IMR-90 (cell line): Measurements from ENCODE around the gene TNRC6B. TPM values are rescaled to one million over a fixed set of nuclear protein-coding genes. Genes with fewer than 3 reads are reported as not detected.

Source experiments
- ATAC-seq: fragments of 200-7000 bp; cut with Tn5 transposase; 2 replicates; pipeline ENCODE4 v1.9.1; 2020; ENCODE audit warnings: low read depth, mild to moderate bottlenecking, moderate library complexity
- BruUV-seq: library from RNA; stranded (reverse); fragments of 400-500 nt; replicated peaks from 2 replicates; lab custom pipeline; 2021; lab: Mats Ljungman, UMichigan
- CTCF ChIA-PET: fragments of 300-600 bp; formaldehyde crosslinking; extraction: SDS; loops from one replicate; lab custom pipeline; 2021; ENCODE audit warnings: antibody characterized with exemption; lab: Yijun Ruan, JAX
- POLR2A ChIA-PET: fragments of 300-600 bp; sonication (Branson Sonifier 250); formaldehyde crosslinking; loops from one replicate; lab custom pipeline; 2022; ENCODE audit warnings: antibody characterized with exemption; ENCODE audit not compliant: unreplicated experiment; lab: Charles Lee
- DNase-seq: peaks from one replicate; pipeline ENCODE4 v3.0.0; 2013
- H2AFZ ChIP-seq: replicated peaks from 2 replicates; pipeline ENCODE3; 2013; ENCODE audit warnings: low read length, mild to moderate bottlenecking; ENCODE audit not compliant: poor library complexity
- H2AK5ac ChIP-seq: 2 replicates; pipeline ENCODE4 v1.6.1; 2013; ENCODE audit warnings: low read depth, low read length, inconsistent platforms
- H2AK9ac ChIP-seq: replicated peaks from 2 replicates; pipeline ENCODE3; 2013; ENCODE audit warnings: mild to moderate bottlenecking, low read depth, low read length, moderate library complexity; ENCODE audit not compliant: poor library complexity
- H2BK120ac ChIP-seq: 2 replicates; pipeline ENCODE4 v1.6.1; 2013; ENCODE audit warnings: low read depth, low read length, inconsistent platforms
- H2BK15ac ChIP-seq: 3 replicates; pipeline ENCODE4 v1.6.1; 2013; ENCODE audit warnings: low read depth, low read length, inconsistent platforms
- H2BK20ac ChIP-seq: 2 replicates; pipeline ENCODE4 v1.6.1; 2013; ENCODE audit warnings: low read depth, mild to moderate bottlenecking, inconsistent platforms, low read length, moderate library complexity
- H2BK5ac ChIP-seq: 2 replicates; pipeline ENCODE4 v1.6.1; 2013; ENCODE audit warnings: mild to moderate bottlenecking, low read depth, low read length, inconsistent platforms; ENCODE audit not compliant: poor library complexity, severe bottlenecking
- H3K14ac ChIP-seq: replicated peaks from 2 replicates; pipeline ENCODE4 v1.6.1; 2013; ENCODE audit warnings: low read depth, low read length, inconsistent platforms
- H3K18ac ChIP-seq: 2 replicates; pipeline ENCODE4 v1.6.1; 2013; ENCODE audit warnings: low read depth, low read length, control low read depth
- H3K23ac ChIP-seq: 2 replicates; pipeline ENCODE4 v1.6.1; 2013; ENCODE audit warnings: low read depth, low read length, inconsistent platforms
- H3K27ac ChIP-seq: 2 replicates; pipeline ENCODE4 v1.5.1; 2013; ENCODE audit warnings: mild to moderate bottlenecking, control low read depth, low read length; ENCODE audit not compliant: insufficient read depth
- H3K27me3 ChIP-seq: 2 replicates; pipeline ENCODE4 v1.6.1; 2013; ENCODE audit warnings: low read length; ENCODE audit not compliant: control insufficient read depth, insufficient read depth
- H3K36me3 ChIP-seq: 2 replicates; pipeline ENCODE4 v1.6.1; 2013; ENCODE audit warnings: low read length, mixed read lengths; ENCODE audit not compliant: control insufficient read depth, insufficient read depth
- H3K4ac ChIP-seq: 2 replicates; pipeline ENCODE4 v1.6.1; 2013; ENCODE audit warnings: low read depth, low read length, inconsistent platforms
- H3K4me1 ChIP-seq: 2 replicates; pipeline ENCODE4 v1.6.1; 2013; ENCODE audit warnings: low read length, mixed read lengths; ENCODE audit not compliant: control insufficient read depth, insufficient read depth
- H3K4me2 ChIP-seq: 2 replicates; pipeline ENCODE4 v1.6.1; 2013; ENCODE audit warnings: low read depth, mild to moderate bottlenecking, control low read depth, low read length, moderate library complexity
- H3K4me3 ChIP-seq: 2 replicates; pipeline ENCODE4 v1.5.1; 2013; ENCODE audit warnings: low read depth, mild to moderate bottlenecking, control low read depth, low read length, moderate library complexity; ENCODE audit not compliant: insufficient read depth
- H3K56ac ChIP-seq: 2 replicates; pipeline ENCODE4 v1.6.1; 2013; ENCODE audit warnings: low read length, inconsistent platforms; ENCODE audit not compliant: insufficient read depth; ENCODE audit errors: extremely low read depth
- H3K79me1 ChIP-seq, 2 experiments: 2 replicates each; pipeline ENCODE4 v1.6.1; 2013; ENCODE audit warnings: low read length in 2 of 2, inconsistent platforms in 1 of 2, low read depth in 1 of 2
- H3K9ac ChIP-seq: 2 replicates; pipeline ENCODE4 v1.6.1; 2013; ENCODE audit warnings: low read depth, low read length, control low read depth
- H3K9me1 ChIP-seq: 2 replicates; pipeline ENCODE4 v1.6.1; 2013; ENCODE audit warnings: low read length, inconsistent platforms; ENCODE audit not compliant: insufficient read depth
- H3K9me3 ChIP-seq: 2 replicates; pipeline ENCODE4 v1.6.1; 2013; ENCODE audit warnings: low read length; ENCODE audit not compliant: control insufficient read depth, insufficient read depth
- H4K20me1 ChIP-seq: 2 replicates; pipeline ENCODE4 v1.6.1; 2013; ENCODE audit warnings: low read length, inconsistent platforms; ENCODE audit not compliant: insufficient read depth
- H4K5ac ChIP-seq: 2 replicates; pipeline ENCODE4 v1.6.1; 2013; ENCODE audit warnings: mild to moderate bottlenecking, low read depth, low read length, control low read depth
- H4K8ac ChIP-seq, 2 experiments: 2 replicates each; pipeline ENCODE4 v1.6.1; 2013; ENCODE audit warnings: low read depth in 2 of 2, low read length in 2 of 2, control low read depth in 1 of 2, inconsistent platforms in 1 of 2
- H4K91ac ChIP-seq: 2 replicates; pipeline ENCODE4 v1.6.1; 2013; ENCODE audit warnings: low read depth, low read length, inconsistent platforms; ENCODE audit not compliant: insufficient read depth
- BHLHE40 ChIP-seq: fragments of 150-350 bp; IDR thresholded peaks from 2 replicates; pipeline ENCODE4 v1.6.1; 2016; ENCODE audit warnings: mild to moderate bottlenecking, low read depth, low read length
- CEBPB ChIP-seq: IDR thresholded peaks from 2 replicates; pipeline ENCODE4 v1.6.1; 2012; ENCODE audit warnings: low read depth, low read length, improper control_type of control experiment
- CHD1 ChIP-seq: IDR thresholded peaks from 2 replicates; pipeline ENCODE4 v1.6.1; 2012; ENCODE audit warnings: low read depth, low read length, improper control_type of control experiment
- ELK1 ChIP-seq: fragments of 150-350 bp; IDR thresholded peaks from 2 replicates; pipeline ENCODE4 v1.6.1; 2016; ENCODE audit warnings: low read depth, mild to moderate bottlenecking, low read length, moderate library complexity, borderline replicate concordance
- FOS ChIP-seq: fragments of 150-350 bp; IDR thresholded peaks from 2 replicates; pipeline ENCODE4 v1.6.1; 2016; ENCODE audit warnings: low read depth, low read length
- MAFK ChIP-seq: IDR thresholded peaks from 2 replicates; pipeline ENCODE4 v1.6.1; 2012; ENCODE audit warnings: low read depth, low read length, improper control_type of control experiment
- MXI1 ChIP-seq: IDR thresholded peaks from 2 replicates; pipeline ENCODE4 v1.6.1; 2012; ENCODE audit warnings: low read depth, mild to moderate bottlenecking, low read length, moderate library complexity, borderline replicate concordance
- NFE2L2 ChIP-seq: fragments of 150-350 bp; IDR thresholded peaks from 2 replicates; pipeline ENCODE4 v1.6.1; 2016; ENCODE audit warnings: low read depth, mild to moderate bottlenecking, low read length
- POLR2A ChIP-seq: IDR thresholded peaks from 2 replicates; pipeline ENCODE4 v1.6.1; 2012; ENCODE audit warnings: mild to moderate bottlenecking, low read depth, low read length
- RAD21 ChIP-seq: IDR thresholded peaks from 2 replicates; pipeline ENCODE4 v1.6.1; 2012; ENCODE audit warnings: low read length, improper control_type of control experiment
- RCOR1 ChIP-seq: IDR thresholded peaks from 2 replicates; pipeline ENCODE4 v1.6.1; 2012; ENCODE audit warnings: mild to moderate bottlenecking, low read length, improper control_type of control experiment; ENCODE audit not compliant: insufficient replicate concordance
- SMC3 ChIP-seq: fragments of 150-350 bp; IDR thresholded peaks from 2 replicates; pipeline ENCODE4 v1.6.1; 2016; ENCODE audit warnings: low read depth, mild to moderate bottlenecking, antibody characterized with exemption, low read length, moderate library complexity
- WGBS, 2 experiments: methylation state at CpG; one replicate each; pipeline versions ENCODE4 v1.1.5 to v1.1.7; 2013; ENCODE audit warnings: missing lambda C conversion rate in 2 of 2; ENCODE audit not compliant: insufficient read length in 1 of 2; ENCODE audit errors: extremely low coverage in 2 of 2; 5-methylcytosine and 5-hydroxymethylcytosine counted together
- dilution Hi-C: fragments of 300-500 bp; cut with HindIII; formaldehyde crosslinking; loops from one replicate; pipeline ENCODE4 v1.14.3; 2018; ENCODE audit warnings: low sequenced_read_pairs; ENCODE audit not compliant: unreplicated experiment
- in situ Hi-C: fragments of 300-500 bp; cut with MboI; formaldehyde crosslinking; loops from 3 replicates; pipeline ENCODE4 v1.14.3; 2019; ENCODE audit warnings: low sequenced_read_pairs, inconsistent platforms, mixed read lengths
- intact Hi-C: fragments of 100-400 bp; cut with micrococcal nuclease; formaldehyde crosslinking; loops from 2 replicates; pipeline ENCODE4 v1.10.0; 2022
- polyA plus RNA-seq, 3 experiments: library from polyadenylated mRNA; depleted of rRNA; stranded (reverse); fragments of >200 nt; gene quantifications; 2 replicates each; pipeline ENCODE4 v1.2.3, GENCODE V29; 2012; ENCODE audit warnings: low replicate concordance in 1 of 3
- total RNA-seq: library from RNA; depleted of rRNA; stranded (reverse); fragments of >200 nt; gene quantifications from 2 replicates; pipeline ENCODE4 v1.2.3, GENCODE V29; 2012

The TNRC6B gene
- total and polyA plus RNA-seq, 2 of the 4 experiments (the other 2 are of a cell fraction): 3.9 to 17.0 TPM

- H3K36me3 ChIP-seq: no peaks in the 10 kb centered on the region
- ChIA-PET POLR2A (no interaction called here), CTCF (interaction anchor here (0.5 kb wide), 1 partner anchor 118 kb away, joined by 5 read pairs; no protein-coding TSS in a partner anchor)
- no peak overlapping the region for H3K23ac ChIP-seq
- no peak overlapping the region for H2BK5ac ChIP-seq
- peak overlapping the region; percentile 66; the same call in 1 of the 2 replicates for H2AK5ac ChIP-seq
- no peak overlapping the region for H4K5ac ChIP-seq
- H2BK15ac ChIP-seq: no peak overlapping the region
- ATAC-seq (no peak), DNase-seq (no peak)
- H2BK120ac ChIP-seq: no peak overlapping the region
- no peak overlapping the region for H3K27ac ChIP-seq
- no peak overlapping the region for H2AFZ ChIP-seq
- no peaks in the 10 kb centered on the region for H3K27me3 ChIP-seq
- H3K4me2 ChIP-seq: 0 out of 2 replicates have a peak overlapping the region, but pooled peaks have one; percentile 46
- no CpG with 5 or more reads among the region's 5 CpGs for WGBS, 2 experiments
- no peak overlapping the region for H4K8ac ChIP-seq
- H3K56ac ChIP-seq: no peak overlapping the region
- peaks cover 45 to 77% of the 10 kb centered on the region in 2 experiments for H3K79me1 ChIP-seq
- H3K9me3 ChIP-seq: no peaks in the 10 kb centered on the region
- peaks cover 26% of the 10 kb centered on the region for H3K9me1 ChIP-seq
- H3K18ac ChIP-seq: no peak overlapping the region
- H4K20me1 ChIP-seq: peaks cover 64% of the 10 kb centered on the region
- H2BK20ac ChIP-seq: no peak overlapping the region
- dilution Hi-C loops: no loop called here
- no peak overlapping the region for H3K4me3 ChIP-seq
- no peak overlapping the region for H3K14ac ChIP-seq
- H3K4ac ChIP-seq: no peak overlapping the region
- intact Hi-C loops: no loop called here
- H4K91ac ChIP-seq: no peak overlapping the region
- H3K4me1 ChIP-seq: peaks cover 12% of the 10 kb centered on the region
- TF ChIP-seq MXI1: no peak
- TF ChIP-seq SMC3: no peak
- TF ChIP-seq CEBPB: no peak
- no peak for TF ChIP-seq POLR2A
- no peak for TF ChIP-seq FOS
- no peak for TF ChIP-seq BHLHE40
- TF ChIP-seq NFE2L2: no peak
- no peak for TF ChIP-seq ELK1
- TF ChIP-seq MAFK: no peak
- TF ChIP-seq RAD21: no peak
- TF ChIP-seq RCOR1: no peak
- TF ChIP-seq CHD1: no peak
- H2AK9ac ChIP-seq: no peak overlapping the region
- in situ Hi-C loops: no loop called here
- BruUV-seq: no TSS peak
- no peak overlapping the region for H3K9ac ChIP-seq
Measured at GRCh38 chr22:40221055-40221414, 43.3 kb downstream of the TNRC6B start.
